Measurements from ENCODE around the gene GGTA1. TPM values are rescaled to one million over a fixed set of nuclear protein-coding genes. Genes with fewer than 3 reads are reported as not detected.

Gene GGTA1
- total RNA-seq, 1 experiment from 2014 or later = not detected

DNA sequence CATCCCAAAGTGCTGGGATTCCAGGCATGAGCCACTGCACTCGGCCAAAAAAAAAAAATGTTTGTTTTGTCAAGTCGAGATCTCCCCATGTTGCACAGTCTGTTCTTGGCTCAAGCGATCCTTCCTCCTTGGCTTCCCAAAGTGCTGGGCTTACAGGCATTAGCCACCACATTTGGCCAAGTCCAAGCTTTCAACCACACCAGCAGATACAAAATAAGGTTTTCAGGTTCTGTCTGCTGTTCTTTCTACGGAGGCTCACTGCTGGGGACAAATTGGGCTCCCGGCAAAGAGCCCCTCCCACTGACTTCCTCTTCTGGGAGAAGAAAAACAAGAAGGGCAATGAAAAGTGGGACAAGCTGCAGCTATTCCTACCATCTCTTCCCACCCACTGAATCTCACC, 37.6 kb upstream of the GGTA1 start:
- Histone ChIP-seq H3K79me1 (ENCODE audit: insufficient read depth, low read depth, low read length, poor library complexity, severe bottlenecking) (no peaks in the 10 kb centered on the region), H3K14ac (ENCODE audit: insufficient read depth, low read length) (no peak overlapping the region), H3K27me3 (ENCODE audit: insufficient read depth, low read length) (no peaks in the 10 kb centered on the region), H4K20me1 (ENCODE audit: control insufficient read depth, insufficient read depth, insufficient read length) (no peaks in the 10 kb centered on the region), H2BK12ac (ENCODE audit: insufficient read length, low read depth, low read length) (no peak overlapping the region), H3K9me3 (ENCODE audit: control insufficient read depth, low read depth, low read length) (no peaks in the 10 kb centered on the region), H3T11ph (ENCODE audit: low read length) (no peak overlapping the region), H3K4ac (ENCODE audit: low read depth, low read length) (no peak overlapping the region), H3K27ac (ENCODE audit: insufficient read length, low read depth, low read length) (no peak overlapping the region), H3K18ac (ENCODE audit: insufficient read length, low read depth, low read length) (no peak overlapping the region), H3K79me2 (ENCODE audit: insufficient read depth, low read length) (no peaks in the 10 kb centered on the region), H3K4me2 (ENCODE audit: insufficient read depth, insufficient read length, low read length) (no peak overlapping the region), H2BK120ac (ENCODE audit: low read depth, low read length, poor library complexity, severe bottlenecking) (no peak overlapping the region), H4K8ac (replicated peaks; ENCODE audit: insufficient read length, low read depth, low read length) (no peak overlapping the region), H2BK20ac (ENCODE audit: low read depth, low read length, poor library complexity, severe bottlenecking) (no peak overlapping the region), H2BK5ac (ENCODE audit: insufficient read length, low read length) (no peak overlapping the region), H3K56ac (ENCODE audit: insufficient read length, low read depth, low read length) (no peak overlapping the region), H3K23ac (ENCODE audit: insufficient read length, low read depth, low read length) (no peak overlapping the region), H3K9ac (ENCODE audit: extremely low read depth, insufficient read length, low read length) (no peak overlapping the region), H2AK5ac (ENCODE audit: insufficient read length, low read length) (no peak overlapping the region), H4K5ac (ENCODE audit: insufficient read length, low read depth, low read length) (no peak overlapping the region), H2BK15ac (ENCODE audit: low read depth, low read length) (no peak overlapping the region), H4K91ac (ENCODE audit: insufficient read length, low read depth, low read length) (no peak overlapping the region), H2AFZ (ENCODE audit: low read length) (no peak overlapping the region), H3K23me2 (ENCODE audit: insufficient read length, low read depth, low read length, poor library complexity, severe bottlenecking) (no peaks in the 10 kb centered on the region), H3K4me1 (ENCODE audit: insufficient read depth, low read length) (no peaks in the 10 kb centered on the region)
- H3K9me3 Mint-ChIP-seq = no peaks in the 10 kb centered on the region
- peaks cover 34% of the 10 kb centered on the region for H3K27me3 Mint-ChIP-seq (ENCODE audit: low read depth)
- H3K36me3 Mint-ChIP-seq (ENCODE audit: insufficient read depth in 1 of 3, low read depth in 3 of 3) = no peaks in the 10 kb centered on the region
- peak overlapping the region in 1 of 3 experiments; percentile 27; a peak in 1 of 7 replicates for H3K27ac Mint-ChIP-seq
- DNase-seq = no peak
- peaks cover 0 to 3% of the 10 kb centered on the region in 2 experiments; a peak in 1 of 4 replicates for H3K4me1 Mint-ChIP-seq
- WGBS (ENCODE audit: extremely low coverage, insufficient read length, low lambda C conversion rate) = no CpG with 5 or more reads among the region's 5 CpGs
- no peak overlapping the region for H3K4me3 Mint-ChIP-seq
- TF ChIP-seq CTCF (conservative IDR thresholded peaks at IDR 0.05) = no peak

All from H9 (cell line).